Kidney epithelial cell (primary cell): ENCODE results near the gene SEC23IP. TPM values are rescaled to one million over a fixed set of nuclear protein-coding genes. Genes with fewer than 3 reads are reported as not detected.
"Not testable (repeated sequence)": the region's sequence is repeated elsewhere in the genome, so short reads cannot be mapped to it uniquely, and the experiment has no call there.

ENCODE experiments used
- DNase-seq: peaks from one replicate; pipeline ENCODE4 v3.0.0-alpha.2; 2010; ENCODE audit warnings: low read depth
- H3K27me3 ChIP-seq: 2 replicates; pipeline ENCODE4 v1.6.0; 2011; ENCODE audit warnings: low read length; ENCODE audit not compliant: control insufficient read depth, insufficient read depth
- H3K36me3 ChIP-seq: 2 replicates; pipeline ENCODE4 v1.5.1; 2011; ENCODE audit warnings: low read length; ENCODE audit not compliant: control insufficient read depth, insufficient read depth
- H3K4me3 ChIP-seq: 2 replicates; pipeline ENCODE4 v1.5.1; 2011; ENCODE audit warnings: low read depth, mild to moderate bottlenecking, control low read depth, low read length
- CTCF ChIP-seq: IDR thresholded peaks from 2 replicates; pipeline ENCODE4 v1.5.1; 2011; ENCODE audit warnings: mild to moderate bottlenecking, moderate library complexity, low read length, control low read depth, inconsistent platforms; ENCODE audit not compliant: insufficient read depth, poor library complexity, severe bottlenecking
- total RNA-seq: library from RNA; depleted of rRNA; stranded (reverse); fragments of >200 nt; gene quantifications from 2 replicates; pipeline ENCODE4 v1.2.3, GENCODE V29; 2015

SEC23IP gene
- total RNA-seq, 1 donor from 2014 or later: 25.6 TPM

- no peak for DNase-seq
- Histone ChIP-seq H3K4me3 (peak within 1 kb of the TSS; percentile 82), H3K36me3 (no peaks in the 10 kb centered on the region), H3K27me3 (no peaks in the 10 kb centered on the region)
- no peak for TF ChIP-seq CTCF
Measured at GRCh38 chr10:119872610-119872859, 20.0 kb upstream of the SEC23IP start, which contains the start of gene MCMBP. TSS of gene MCMBP (minus strand) at chr10:119872843. CDS start at chr10:119872584, 259 bp downstream.

- Histone ChIP-seq H3K36me3 (no peaks in the 10 kb centered on the region), H3K4me3 (peak overlapping the region; percentile 82), H3K27me3 (no peaks in the 10 kb centered on the region)
- no peak for TF ChIP-seq CTCF
- no peak for DNase-seq
Measured at GRCh38 chr10:119872860-119873681, 19.5 kb upstream of the SEC23IP start.

GRCh38 chr10:119878524-119878923, 14.0 kb upstream of the SEC23IP start:
- Histone ChIP-seq H3K4me3 (no peak overlapping the region), H3K27me3 (no peaks in the 10 kb centered on the region), H3K36me3 (no peaks in the 10 kb centered on the region)
- DNase-seq: no peak
- no peak for TF ChIP-seq CTCF

GRCh38 chr10:119883901-119884611, 8.5 kb upstream of the SEC23IP start:
- H3K27me3 ChIP-seq, H3K4me3 ChIP-seq, H3K36me3 ChIP-seq, DNase-seq: not testable (repeated sequence)

DNA sequence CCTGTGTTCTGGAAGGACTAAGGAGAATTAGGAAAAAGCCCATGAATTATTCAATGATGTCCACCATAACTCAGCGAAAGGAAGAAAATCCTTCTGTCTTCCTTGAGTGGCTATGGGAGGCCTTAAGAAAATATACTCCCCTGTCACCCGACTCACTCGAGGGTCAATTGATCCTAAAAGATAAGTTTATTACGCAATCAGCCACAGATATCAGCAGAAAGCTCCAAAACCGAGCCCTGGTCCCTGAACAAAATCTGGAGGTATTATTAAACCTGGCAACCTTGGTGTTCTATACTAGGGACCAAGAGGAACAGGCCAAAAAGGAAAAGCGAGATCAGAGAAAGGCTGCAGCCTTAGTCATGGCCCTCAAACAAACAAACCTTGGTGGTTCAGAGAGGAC, 6.5 kb upstream of the SEC23IP start:
- not testable (repeated sequence) for DNase-seq, H3K4me3 ChIP-seq, H3K27me3 ChIP-seq, H3K36me3 ChIP-seq

- H3K27me3 ChIP-seq, H3K4me3 ChIP-seq, H3K36me3 ChIP-seq, DNase-seq: not testable (repeated sequence)
Measured at GRCh38 chr10:119888715-119889114, 3.8 kb upstream of the SEC23IP start.

- not testable (repeated sequence) for H3K4me3 ChIP-seq, DNase-seq, H3K36me3 ChIP-seq, H3K27me3 ChIP-seq
Measured at GRCh38 chr10:119889201-119889600, 3.3 kb upstream of the SEC23IP start.

DNA sequence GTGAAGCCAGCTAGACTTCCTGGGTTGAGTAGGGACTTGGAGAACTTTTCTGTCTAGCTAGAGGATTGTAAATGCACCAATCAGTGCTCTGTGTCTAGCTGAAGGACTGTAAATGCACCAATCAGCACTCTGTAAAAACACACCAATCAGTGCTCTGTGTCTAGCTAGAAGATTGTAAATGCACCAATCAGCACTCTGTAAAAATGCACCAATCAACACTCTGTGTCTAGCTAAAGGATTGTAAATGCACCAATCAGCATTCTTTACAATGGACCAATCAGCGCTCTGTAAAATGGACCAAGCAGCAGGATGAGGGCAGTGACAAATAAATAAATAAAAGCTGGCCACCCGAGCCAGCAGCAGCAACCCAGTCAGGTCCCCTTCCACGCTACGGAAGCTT, 2.2 kb upstream of the SEC23IP start:
- DNase-seq, H3K27me3 ChIP-seq, H3K36me3 ChIP-seq, H3K4me3 ChIP-seq: not testable (repeated sequence)

DNA sequence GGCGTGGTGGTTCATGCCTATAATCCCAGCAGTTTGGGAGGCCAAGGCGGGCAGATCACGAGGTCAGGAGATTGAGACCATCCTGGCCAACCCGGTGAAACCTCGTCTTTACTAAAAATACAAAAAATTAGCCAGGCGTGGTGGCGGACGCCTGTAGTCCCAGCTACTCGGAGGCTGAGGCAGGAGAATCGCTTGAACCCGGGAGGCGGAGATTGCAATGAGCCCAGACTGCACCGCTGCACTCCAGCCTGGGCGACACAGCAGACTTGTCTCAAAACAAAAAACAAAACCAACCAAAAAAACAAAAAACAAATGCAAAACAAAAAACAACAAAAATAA, 712 bp upstream of the SEC23IP start:
- not testable (repeated sequence) for DNase-seq, H3K27me3 ChIP-seq, H3K36me3 ChIP-seq
- H3K4me3 ChIP-seq: peak overlapping the region; percentile 96
